GM23248 (cell line): ENCODE data around the gene PAOX.

Experiments used
- EZH2 ChIP-seq: fragments of 200-600 bp; sonication (generic); IDR thresholded peaks from 2 replicates; pipeline ENCODE4 v1.6.1; 2018; ENCODE audit warnings: antibody characterized with exemption, mild to moderate bottlenecking; ENCODE audit not compliant: insufficient read depth, poor library complexity, severe bottlenecking
- EZH2phosphoT487 ChIP-seq: fragments of 200-600 bp; sonication (generic); IDR thresholded peaks from 2 replicates; pipeline ENCODE4 v1.6.1; 2018; ENCODE audit warnings: antibody characterized with exemption, moderate library complexity, mild to moderate bottlenecking, low read depth; ENCODE audit not compliant: insufficient read depth

DNA sequence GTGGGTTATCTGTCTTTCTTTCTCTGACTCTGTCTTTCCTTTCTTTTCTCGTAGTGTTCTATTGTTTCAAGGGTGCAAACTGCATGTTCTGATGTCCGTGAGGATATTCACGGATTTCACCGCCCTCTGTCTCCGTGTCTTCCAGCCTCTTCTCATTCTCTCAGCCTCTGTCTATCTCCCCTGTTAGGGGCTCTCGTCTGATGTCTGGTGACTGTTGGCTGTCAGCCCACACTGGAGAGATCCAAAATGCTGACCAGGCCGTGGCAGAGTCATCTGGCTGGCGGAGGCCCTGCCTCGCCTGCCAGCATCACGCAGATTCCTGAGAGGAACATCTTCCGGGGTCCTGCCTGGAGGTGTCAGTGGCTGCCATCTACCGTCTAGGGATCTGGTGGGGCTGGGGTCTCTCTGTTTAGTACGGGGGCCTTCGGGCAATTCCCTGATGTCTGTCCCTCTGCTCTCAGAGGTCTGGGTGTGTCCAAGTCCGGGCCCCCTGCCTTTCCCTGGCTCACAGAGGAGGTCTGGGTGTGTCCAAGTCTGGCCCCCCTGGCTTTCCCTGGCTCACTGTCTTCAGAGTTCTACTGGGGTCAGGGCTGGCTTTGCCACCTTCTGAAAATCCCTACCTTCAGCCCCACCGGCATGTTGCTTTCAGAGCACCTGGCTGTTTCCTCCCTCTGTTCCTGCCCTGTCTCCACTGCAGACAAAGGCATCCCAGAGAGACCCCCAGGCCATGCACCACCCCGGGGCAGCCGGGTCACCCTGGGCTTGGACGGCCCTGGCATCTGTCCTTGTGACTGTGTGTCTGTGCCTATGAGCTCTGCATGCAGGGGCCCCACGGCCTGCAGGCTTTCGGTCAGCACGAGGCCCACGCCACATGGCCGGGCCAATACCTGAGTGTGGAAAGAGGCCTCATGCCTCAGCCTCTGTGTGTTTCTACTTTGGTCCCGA lies 60.7 kb downstream of the PAOX start:
- TF ChIP-seq EZH2, result no peak
- TF ChIP-seq EZH2phosphoT487, result no peak
